NCI-H187 (cell line): ENCODE measurements around the gene ACACA.

ENCODE experiments used
- DNase-seq, 2 experiments: peaks; one replicate each; lab custom pipeline; 2025; lab: John Stamatoyannopoulos, UW

The ACACA gene

GRCh38 chr17:37292429-37293139 is 114.1 kb downstream of the ACACA start:
- no peak for DNase-seq

- DNase-seq, result no peak
These were observed 115.3 kb downstream of the ACACA start for GRCh38 chr17:37291351-37291750.

DNA sequence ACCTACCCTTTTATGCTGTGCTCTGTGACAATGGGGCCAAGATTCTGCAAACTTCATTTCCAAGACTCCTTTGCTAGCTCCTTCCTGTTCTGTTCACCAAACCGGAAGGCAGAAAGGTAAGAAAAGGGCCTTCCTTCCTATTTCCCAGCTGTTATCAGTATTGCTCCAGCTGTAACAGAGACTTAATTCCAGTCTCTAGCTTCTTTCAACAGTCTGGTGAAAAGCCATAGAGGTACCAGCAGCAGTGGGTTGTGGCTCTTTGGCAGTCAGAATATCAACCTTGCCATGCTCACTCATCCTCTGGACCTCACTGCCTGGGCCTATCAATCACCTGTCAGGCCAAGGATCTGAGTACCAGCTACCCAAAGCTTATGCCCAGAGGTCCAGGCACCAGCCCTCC is 120.2 kb downstream of the ACACA start:
- no peak for DNase-seq

DNA sequence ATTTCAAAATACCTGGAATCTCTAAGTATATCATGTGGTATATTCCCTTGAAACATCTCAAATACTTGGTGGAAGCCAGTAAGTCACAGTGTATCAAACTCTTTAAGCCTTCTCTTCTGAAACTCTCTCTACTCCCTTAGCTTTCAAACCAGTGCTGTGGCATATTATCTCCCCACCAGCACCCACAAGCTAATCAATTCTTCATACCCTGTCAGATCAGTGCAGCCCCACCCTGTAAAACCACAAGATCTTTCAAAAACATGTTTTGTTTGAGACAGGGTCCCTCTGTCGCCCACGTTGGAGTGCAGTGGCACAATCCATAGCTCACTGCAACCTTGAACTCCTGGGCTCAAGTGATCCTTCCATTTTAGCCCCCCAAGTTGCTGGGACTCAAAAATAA is 122.4 kb downstream of the ACACA start:
- DNase-seq, result no peak

DNA sequence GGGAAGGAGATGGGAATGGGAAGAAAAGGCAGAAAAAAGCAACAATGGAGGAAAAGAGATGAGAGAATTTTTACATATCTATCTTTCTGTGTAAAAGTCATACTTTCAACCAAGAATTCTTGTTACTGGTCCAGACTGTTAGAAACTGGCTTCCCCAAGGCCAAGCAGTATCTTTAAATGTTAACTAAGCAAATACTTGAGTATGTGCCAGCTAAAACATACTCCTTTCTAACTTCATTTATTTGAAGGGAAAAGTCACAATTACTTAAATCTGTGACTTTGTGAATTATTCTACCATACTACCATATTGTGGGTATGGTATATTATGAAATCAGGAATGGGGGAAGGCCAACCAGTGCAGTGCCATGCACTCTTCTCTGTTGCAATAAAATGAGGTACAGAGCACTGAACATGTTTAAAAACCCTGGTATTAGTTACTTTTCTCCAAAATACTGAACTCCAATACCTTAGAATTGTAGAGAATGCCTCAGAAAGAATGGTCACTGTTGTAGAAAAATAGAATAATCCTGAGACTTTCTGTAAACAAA is 123.1 kb downstream of the ACACA start:
- DNase-seq, result no peak

DNA sequence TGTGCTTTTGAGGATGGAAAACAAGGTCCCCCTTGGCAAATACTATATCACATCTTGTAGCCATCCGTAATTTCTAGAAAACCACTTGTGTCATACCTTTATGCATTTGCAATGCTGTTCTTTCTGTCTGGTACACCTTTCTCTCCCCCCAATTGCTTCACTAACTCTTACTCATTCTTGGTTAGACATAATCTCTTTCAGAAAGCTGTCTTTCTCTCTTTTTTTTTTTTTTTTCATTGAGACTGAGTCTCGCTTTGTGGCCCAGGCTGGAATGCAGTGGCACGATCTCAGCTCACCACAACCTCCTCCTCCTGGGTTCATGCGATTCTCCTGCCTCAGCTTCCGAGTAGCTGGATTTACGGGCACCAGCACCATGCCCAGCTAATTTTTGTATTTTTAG is 125.8 kb downstream of the ACACA start:
- DNase-seq, result no peak

DNA sequence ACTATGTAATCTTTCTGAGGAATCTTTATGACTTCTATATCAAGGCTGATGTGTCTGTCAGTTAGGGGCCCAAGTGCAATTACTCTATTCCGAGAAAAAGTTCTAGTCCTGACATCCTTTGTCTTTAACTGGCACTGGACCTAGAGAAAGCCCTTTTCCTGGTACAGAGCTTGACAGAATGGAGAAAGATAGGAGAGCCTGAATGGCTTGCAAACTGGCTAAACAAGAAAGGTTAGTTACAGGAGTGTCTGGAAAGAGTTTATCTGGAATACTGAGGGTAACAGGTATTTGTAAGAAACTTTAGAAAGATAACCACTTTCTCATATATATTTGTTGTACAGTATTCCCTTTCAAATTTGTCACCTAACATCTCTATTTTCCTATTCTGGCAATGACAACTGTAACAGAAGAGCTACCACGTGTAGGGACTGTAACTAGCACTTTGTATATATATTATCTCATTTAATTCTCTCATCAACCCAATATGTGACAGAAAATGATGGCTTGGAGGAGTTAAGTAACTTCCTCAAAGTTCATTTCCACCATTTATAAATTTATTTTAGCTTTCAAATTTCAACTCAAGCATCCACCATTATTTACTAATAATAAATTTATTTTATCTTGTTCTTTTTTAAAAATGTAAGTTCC is 128.3 kb downstream of the ACACA start:
- DNase-seq, result no peak

DNA sequence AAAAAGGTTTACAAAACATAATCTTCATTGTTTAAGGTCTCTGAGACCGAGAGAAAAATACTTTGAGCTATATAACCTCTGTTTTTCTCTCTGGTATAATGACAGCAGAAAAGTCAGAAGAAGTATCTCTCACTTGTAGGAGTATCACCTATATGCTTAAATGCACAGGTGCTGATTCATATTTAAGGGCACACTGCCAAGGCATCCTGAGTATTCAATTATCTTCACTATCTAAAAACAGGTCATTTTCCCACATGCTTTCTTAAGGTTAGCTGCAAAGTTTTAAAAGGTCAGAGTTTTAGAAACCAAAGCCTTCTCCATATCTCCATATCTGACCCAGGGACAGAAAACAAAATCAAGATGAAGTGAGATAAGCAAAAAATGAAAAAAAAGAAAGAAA is 130.2 kb downstream of the ACACA start:
- no peak for DNase-seq

GRCh38 chr17:37274461-37274860 is 132.2 kb downstream of the ACACA start:
- no peak for DNase-seq

DNA sequence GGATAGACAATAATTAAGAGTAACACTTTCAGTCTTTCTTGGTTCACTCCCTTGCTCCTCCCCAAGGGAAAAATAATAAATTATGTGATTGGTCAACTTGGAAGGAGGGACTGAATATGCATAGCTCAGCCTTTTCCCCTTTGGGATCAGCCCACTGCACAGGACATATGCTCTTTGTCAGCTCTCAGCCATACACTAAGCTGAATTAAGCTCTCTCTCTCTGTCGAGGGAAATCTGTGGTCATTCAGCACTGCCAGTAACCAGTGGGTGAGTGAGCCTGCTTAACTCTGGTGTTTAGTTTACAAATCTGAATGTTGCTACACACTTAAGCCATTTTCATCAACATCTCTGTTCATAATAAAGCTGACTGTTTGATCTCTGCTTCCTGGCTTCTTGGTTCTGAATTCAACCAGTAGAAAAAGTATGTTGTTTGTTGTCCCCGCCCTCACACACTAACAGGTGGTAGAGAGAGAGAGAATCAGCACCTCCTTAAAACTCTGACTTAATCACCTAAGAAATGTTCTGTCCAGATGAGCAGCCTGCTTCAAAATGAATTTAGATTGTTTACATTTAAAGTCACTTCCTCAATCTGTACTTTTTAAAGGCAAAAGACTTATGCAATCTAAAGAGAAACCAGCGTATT is 133.1 kb downstream of the ACACA start:
- DNase-seq, result no peak

DNA sequence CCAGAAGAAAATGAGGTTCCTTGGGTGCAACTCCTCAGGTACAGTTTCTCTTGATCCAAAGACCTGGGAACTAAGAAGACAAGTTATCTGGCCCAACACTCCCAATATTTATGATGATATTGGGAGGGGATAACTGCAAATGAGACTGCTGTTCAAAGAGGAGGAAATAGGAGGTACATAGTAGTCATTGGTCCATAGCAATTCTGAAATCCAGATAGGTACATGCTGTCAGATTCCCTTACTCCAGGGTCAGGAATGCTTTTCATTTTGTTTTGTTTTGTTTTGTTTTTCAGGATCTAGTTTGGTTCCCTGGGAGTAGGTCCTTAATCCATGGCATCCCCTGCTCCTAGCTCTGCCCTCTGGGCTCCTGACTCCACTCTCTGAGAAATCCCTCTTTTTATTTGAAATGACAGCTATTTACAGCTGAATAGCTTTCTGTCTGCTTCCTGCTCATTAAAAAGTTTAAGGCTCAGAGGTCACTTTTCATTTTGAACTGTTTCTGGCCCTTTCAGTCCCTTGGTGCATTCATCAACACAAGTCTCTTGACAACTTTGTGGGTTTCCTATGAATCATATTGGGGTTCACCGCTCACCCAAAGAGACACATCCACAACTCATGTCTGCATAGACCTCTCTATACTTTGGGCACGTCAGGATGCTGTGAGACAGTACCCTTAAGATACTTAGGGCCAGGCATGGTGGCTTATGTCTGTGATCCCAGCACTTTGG is 141.0 kb downstream of the ACACA start:
- no peak for DNase-seq

DNA sequence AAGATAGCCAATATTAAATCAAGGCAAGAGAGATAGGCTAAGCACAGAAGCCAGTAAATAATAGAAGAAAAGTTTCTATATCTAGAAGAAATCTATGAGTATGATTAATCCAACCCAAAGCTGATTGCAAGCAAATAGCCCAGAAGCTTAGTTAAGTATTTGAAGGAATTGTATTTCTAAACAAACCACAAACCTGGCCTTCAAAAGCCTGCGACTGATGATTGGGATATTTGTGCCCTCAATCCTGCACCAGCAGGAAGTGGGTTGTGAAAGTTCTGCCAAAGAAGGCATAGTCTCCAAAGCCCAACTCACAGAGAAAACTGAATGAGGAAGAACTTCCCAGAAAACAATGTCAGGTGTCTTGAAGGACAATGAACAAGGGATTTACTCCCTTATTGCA is 145.3 kb downstream of the ACACA start:
- DNase-seq, result no peak

DNA sequence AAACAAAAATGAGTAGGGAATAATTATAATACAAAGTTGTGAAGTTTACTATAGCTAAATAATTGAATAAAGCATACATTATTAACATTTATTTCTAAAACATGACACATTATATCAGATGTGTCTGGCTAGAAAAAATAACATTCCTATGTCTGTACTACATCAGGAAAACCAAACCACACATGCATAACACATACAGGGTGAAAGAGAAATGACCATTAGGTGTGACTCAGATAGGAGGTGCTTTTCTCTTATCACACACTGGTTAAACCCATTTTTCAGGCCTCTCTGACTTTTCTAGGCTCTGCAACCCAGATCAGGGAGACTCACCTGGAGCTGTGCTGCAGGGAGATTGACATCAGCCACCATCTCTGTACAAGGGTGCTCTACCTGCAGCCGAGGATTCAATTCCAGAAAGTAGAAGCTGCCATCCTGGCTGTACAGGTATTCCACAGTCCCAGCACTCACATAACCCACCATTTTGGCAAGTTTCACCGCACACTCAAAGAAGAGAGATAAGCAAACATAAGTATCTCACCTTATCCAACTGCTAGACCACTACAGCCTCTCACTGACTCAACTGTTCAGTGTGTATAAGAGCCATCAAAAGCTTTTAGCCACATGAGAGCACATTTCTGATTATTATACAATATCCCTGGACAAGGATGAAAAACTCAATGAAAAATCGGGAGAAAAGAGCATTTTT is 147.5 kb downstream of the ACACA start:
- DNase-seq, result no peak

GRCh38 chr17:37256627-37257026 is 150.0 kb downstream of the ACACA start:
- no peak for DNase-seq

DNA sequence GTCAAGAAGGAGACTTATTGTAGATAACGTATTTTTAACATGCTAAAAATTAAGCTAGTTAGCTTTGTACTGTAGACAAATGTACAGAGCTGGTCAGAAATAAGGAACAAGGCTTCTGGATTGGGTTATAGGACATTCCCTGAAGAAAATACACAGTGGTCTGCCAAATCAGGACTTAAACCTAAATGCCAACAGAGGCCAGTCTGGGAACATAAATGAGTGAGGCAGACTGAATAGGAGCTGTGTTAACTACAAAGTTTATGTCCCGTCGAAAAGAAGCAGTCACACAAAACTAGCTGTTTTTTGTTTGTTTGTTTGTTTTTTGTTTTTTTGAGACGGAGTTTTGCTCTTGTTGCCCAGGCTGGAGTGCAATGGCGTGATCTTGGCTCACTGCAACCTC is 151.2 kb downstream of the ACACA start:
- DNase-seq, result no peak

DNA sequence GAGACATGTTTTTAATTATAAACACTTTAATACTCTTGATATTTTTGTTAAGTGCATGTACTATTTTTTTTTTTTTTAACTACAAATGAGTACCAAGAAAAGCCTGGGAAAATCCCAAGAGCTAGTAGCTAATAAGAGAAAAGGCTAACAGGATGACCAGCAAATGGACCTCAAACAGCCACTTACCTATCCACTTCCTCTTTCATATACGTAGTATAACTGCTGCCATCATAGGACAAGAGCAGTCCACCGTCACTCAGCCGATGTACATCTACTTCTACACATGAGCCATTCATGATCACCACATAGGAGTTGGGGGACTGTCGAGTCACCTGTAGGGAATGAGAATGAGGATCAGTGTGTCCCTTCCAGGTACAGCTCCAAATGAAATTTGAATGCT is 158.8 kb downstream of the ACACA start:
- DNase-seq, result no peak

DNA sequence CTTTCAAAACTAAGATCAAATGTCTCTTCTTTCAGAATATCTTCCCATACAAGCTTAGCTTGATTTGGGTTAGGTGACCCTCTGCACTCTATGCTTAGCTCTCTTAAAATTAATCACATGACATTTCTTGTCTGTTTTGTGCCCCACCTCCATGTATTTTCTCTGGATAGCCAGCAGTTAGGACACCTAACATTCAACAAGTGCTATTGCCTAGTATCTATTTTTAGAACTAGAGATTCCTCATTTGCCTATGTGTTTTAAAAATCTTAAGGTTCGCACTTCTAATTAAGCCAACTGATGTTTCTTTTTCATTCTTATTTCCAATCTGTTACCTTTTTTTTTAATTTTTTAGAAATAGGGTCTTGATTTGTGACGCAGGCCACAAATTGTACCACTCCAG is 160.6 kb downstream of the ACACA start:
- no peak for DNase-seq

GRCh38 chr17:37240381-37240780 is 166.3 kb downstream of the ACACA start:
- DNase-seq, result no peak

DNA sequence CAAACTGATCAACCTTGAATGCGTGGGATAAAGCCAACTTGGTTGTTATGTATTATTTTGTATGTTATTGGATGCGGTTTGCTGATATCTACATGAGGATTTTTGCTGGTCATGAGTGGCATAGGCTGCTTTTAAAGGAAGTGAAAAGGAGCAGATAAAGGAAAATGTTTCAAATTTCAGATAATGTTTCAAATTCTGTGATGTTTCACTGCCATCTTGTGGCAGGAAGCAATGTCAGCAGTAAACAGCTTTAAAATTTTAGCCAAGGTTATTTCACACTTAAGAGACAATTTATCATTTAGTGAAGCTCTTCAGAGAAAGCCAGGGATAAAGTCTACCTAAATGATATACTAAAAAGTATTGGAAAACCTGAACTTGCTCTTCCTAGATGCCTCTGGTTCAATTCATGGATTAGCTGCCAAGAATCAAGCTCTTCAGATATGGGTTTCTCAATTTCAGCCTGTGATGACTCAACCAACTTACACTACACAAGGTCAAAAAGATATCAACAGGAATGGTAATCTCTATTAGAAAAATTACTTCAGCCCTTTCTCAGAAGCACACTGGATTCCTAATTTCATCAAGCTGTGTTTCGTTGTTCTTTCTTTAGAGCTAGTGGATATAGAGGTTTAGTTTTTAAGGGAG is 166.8 kb downstream of the ACACA start:
- no peak for DNase-seq

- no peak for DNase-seq
These were observed 172.5 kb downstream of the ACACA start for GRCh38 chr17:37234106-37234505.

- no peak for DNase-seq
These were observed 173.6 kb downstream of the ACACA start for GRCh38 chr17:37233036-37233435.
